DMS53 (cell line): Measurements from ENCODE around the gene RELL1.
"Not testable (repeated sequence)": the region's sequence is repeated elsewhere in the genome, so short reads cannot be mapped to it uniquely, and the experiment has no call there.

Experiments
- DNase-seq: peaks from one replicate; lab custom pipeline; 2025; lab: John Stamatoyannopoulos, UW

The RELL1 gene

GRCh38 chr4:37693030-37693429, 6.9 kb upstream of the RELL1 start:
- no peak for DNase-seq

GRCh38 chr4:37690976-37691375, 4.8 kb upstream of the RELL1 start:
- DNase-seq: no peak

- no peak for DNase-seq
Observed at GRCh38 chr4:37689353-37690095, 3.3 kb upstream of the RELL1 start.

DNA sequence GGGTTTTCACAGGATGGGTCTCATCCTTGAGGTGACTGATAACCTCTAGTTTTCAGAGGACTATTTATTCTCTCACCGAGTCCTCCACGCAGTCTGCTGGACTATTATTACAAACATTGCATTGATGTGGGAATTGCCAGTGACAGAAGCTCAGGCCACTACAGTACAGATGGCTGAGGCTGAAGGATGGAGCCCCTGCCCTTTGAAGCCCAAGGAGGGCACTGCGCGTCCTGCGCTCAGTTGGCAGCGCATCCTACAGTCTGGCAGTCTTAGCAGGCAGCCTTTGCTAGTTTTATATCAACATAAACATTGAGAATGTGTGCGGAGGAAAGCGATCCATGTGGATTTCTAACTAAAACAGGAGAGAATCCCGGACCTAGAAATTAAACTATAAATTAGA, 1.5 kb upstream of the RELL1 start:
- no peak for DNase-seq

DNA sequence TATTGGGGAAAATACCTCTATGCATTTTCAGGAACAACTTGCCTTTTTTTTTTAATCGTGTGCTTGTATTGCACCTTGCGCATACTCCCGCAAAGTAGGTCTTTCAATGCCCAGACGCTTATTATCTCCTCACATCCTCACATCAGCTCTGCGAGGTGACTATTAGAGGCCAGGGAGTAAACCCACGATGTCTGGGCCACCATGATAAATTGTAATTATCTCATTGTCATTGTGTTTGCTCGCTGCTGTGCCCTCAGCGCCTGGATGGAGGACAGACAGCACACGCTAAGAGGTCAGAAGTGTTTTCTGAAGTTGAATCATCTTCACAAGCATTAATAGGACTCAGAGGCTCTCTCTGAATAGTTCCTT, 1.0 kb upstream of the RELL1 start:
- peak; percentile 66 for DNase-seq

DNA sequence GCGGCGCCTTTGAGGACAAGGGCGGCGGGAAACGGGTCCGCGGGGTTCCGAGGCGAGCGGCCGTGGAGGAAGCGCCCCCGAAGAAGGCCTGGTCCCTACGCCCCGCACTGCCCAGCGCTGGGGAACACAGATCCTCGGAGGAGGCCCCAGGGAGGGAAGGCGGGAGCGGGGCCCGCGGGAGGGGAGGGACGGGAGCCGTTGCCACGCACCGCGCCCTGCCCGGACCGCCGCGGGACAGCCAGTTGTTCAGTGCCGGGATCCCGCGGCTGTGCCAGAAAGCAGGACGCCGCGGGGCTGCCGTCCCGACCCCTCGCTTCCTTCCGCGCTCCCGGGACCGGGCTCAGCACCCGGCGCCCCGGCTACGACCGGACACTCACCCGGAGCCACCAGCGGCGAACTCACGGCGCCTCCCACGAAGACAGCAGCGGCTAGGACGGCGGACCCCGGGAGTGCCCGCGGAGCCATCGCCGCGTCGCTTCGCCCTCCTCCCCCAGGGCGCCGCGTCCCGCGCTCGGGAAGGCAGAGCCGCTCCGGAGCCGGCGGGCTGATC, 278 bp downstream of the RELL1 start:
- peak; percentile 86 for DNase-seq

- DNase-seq: peak; percentile 72
Observed at GRCh38 chr4:37685161-37685822, 884 bp downstream of the RELL1 start.

DNA sequence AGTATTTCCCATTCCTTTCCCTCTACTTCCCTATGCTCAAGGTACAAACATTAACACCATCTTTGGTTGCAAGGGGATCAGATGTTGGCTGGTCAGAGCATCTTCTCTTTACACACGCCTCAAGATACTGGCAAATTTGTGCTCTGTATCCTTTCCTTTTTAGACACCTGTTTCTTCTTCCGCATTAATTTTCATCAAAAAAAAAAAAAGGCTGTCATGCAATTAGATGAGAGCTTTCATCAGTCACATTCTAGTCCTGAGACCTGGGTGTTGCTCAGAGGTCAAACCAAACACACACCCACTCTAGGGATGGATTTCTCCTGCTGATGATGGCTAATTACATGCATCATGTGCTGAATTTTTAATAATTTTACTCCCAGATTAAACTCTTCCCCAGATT, 2.0 kb downstream of the RELL1 start:
- no peak for DNase-seq

GRCh38 chr4:37682701-37683401, 3.3 kb downstream of the RELL1 start:
- DNase-seq: no peak

GRCh38 chr4:37680089-37680488, 6.1 kb downstream of the RELL1 start:
- no peak for DNase-seq

GRCh38 chr4:37679301-37679700, 6.9 kb downstream of the RELL1 start:
- DNase-seq: no peak

GRCh38 chr4:37678624-37679023, 7.6 kb downstream of the RELL1 start:
- no peak for DNase-seq

DNA sequence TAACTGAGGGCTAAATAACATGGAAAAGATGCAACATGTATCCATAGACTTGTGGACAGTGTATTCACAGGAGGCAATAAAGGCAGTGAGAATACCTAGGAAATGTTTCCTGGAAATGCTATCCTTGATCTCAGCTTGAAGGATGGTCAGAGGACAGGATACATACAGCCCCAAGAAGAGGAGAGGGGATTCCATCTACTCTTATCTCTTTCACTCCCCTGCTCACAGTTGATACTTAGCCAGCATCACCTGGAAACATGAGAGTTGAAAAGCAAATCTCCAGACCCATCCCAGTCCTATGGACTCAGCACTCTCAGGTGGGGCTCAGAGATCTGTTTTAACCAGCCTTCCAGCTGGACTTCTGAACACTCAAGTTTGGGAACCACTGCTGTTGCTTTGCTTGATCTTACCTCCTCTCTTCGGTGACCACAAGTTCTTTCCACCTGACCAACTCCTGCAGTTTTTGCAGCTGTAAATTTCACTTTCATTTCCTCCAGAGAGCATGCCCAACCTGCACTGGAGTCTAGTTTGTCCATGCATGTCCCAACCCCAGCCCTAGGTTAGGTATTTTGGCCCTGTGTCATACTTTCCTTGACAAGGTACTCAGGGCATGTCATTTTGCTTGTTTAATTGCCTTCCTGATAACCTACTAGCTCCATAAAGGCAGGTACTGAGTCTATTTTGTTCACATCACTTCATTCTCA, 10.4 kb downstream of the RELL1 start:
- DNase-seq: peak; percentile 23

DNA sequence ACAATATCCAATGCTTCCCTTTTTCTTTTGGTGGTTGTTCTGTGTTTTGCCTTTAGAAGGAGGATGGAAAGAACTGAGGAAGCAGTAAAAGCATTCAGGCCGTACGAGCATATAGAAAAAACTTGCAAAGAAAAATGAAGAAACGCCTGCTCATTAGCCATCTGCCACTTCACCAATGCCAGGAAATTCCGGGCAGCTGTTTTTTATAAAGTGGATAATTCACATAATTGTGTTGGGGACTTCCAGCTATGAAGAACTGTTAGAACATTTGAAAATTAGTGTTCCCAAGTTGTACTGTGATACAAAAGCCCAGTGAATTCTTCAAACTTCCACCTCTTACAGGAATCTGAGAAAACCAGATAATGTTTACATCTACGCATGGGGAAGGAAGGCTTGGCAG, 11.7 kb downstream of the RELL1 start:
- DNase-seq: no peak

DNA sequence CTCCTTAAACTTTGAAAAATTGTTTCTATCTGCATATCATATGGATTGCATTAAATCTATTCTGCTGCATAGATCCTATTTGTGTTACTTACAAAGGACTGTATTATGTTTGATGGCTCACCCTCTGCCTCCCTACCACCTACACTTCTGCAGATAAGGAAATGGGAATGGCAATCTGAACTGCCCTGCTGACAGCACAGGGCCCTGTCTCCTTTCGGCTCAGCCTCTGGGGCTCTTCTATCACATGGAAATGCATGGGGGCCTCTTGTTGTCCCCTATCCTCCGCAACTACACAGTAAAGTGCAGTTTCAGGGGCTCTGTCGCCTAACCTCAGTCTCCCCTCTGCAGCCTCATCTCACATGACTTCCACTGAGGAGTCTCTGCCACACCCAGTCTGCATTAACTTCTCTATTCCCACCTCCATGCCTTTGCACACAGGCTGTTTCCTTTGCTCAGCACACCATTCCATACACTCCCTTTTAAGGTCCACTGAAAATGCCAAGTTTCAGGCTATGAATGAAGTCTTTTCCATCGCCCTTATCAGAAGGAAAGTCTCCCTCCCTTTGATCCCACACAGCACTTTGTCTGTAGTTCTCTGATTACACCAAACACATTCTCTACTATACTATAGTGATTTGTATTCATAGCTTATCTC, 12.5 kb downstream of the RELL1 start:
- DNase-seq: no peak

DNA sequence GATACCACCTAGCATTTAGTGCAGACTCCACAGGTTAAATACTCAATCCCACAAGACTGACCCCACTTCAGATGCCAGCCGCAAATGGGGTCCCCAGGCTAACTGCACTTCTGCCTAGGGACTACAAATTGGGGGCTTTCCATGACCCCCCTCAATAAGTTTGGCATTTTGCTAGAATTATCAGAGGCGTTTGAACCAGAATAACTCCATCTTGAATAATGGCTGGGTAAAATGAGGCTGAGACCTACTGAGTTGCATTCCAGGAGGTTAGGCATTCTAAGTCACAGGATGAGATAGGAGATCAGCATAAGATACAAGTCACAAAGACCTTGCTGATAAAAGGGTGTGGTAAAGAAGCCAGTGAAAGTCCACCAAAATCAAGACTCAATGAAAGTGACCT, 15.1 kb downstream of the RELL1 start:
- no peak for DNase-seq

- DNase-seq: no peak
Observed at GRCh38 chr4:37670249-37670648, 15.9 kb downstream of the RELL1 start.

DNA sequence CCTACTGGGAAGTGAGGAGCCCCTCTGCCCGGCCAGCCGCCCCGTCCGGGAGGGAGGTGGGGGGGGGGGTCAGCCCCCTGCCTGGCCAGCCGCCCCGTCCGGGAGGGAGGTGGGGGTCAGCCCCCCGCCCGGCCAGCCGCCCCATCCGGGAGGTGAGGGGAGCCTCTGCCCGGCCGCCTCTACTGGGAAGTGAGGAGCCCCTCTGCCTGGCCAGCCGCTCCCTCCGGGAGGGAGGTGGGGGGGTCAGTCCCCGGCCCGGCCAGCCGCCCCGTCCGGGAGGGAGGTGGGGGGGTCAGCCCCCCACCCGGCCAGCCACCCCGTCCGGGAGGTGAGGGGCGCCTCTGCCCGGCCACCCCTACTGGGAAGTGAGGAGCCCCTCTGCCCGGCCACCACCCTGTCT, 17.1 kb downstream of the RELL1 start:
- not testable (repeated sequence) for DNase-seq

DNA sequence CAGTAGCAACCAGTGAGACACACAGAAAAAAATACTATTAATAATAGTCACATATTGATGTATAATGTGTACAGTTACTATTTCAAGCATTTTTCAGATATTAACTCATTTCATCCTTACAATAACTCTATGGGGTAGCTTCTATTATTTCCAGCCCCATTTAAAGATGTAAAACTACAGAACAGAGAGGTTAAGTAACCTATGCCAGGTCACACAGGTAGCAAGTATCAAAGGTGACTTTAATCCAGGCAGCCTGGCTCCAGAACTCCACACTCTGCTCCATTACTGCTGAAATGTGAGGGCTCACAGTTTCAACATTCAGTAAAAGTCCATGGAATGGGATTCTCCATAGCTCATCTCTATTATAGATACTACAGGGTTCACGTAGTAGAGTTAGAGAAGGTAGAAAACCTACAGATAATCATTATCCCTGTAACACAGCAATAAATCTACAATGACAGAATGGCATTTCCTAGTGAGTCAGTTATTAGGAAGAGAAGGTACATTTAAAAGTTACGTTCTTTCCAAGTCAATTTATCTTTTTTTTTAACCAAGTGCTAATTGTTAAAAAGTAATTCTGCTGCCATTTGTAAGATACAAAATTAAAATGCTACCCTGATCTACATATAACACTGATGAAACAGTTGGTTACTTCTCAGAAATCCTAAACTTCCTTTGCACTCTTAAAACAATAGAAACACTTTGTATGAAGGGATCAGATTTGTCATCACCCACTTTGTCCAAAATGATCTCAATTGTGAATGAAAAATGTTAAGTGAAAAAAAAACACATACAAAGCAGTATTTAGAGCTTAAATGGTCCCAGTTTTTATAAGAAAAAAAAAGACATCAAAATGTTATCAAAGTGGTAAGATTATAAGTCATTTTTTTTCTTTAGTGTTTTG, 18.7 kb downstream of the RELL1 start:
- DNase-seq: no peak

- peak; percentile 46 for DNase-seq
Observed at GRCh38 chr4:37666625-37667071, 19.5 kb downstream of the RELL1 start.
